ENCODE measurements around the gene CYB5R2. TPM values are rescaled to one million over a fixed set of nuclear protein-coding genes. Genes with fewer than 3 reads are reported as not detected.
A peak's percentile ranks its signal among the peaks of the same experiment; 100 is the strongest.

The CYB5R2 gene
- total RNA-seq (ENCODE audit: low replicate concordance), result 24.6 and 37.1 TPM in 2 replicates

DNA sequence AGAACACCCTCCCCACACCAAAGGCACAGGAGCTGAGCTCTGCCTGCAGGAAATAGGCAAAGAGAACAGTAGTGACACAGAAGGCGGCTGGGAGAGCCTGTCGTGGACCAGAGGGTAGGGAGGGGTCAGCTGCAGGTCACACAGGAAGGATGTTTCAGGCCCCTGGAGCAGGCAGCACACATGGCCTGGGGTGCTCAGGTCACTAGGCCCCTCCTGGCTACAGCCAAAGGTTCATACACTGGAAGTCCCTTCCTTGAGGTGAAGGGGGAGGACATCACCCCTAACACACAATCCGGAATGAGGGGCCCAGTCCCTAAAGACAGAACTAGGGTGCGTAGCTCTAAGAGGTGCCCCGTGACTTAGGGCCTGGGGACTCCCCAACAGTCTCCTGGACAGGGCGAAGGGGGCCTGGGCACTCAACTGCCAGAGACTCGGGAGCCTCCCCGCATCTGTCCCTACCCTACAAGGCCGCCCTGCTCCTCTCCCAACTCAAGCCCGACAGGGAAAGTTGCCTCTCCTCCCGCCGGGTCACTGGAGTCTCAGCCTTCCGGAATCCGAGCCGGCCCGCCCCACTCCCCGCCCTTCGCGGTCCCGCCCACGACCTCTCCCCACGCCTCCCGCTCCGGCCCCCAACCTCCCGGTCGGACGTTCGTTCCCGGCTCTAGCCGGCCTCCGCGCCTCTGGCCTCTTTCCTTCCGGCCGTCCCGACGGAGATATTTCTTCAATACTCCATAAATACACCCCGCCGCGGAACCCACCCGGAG lies at the start of gene CYB5R2:
Gene CYB5R2, minus strand, starts transcription at position 541 of the 764 bp plus-strand sequence. CDS start 675 bp downstream, outside the sequence.
- Histone ChIP-seq H3K4me1 (peaks cover 19% of the 10 kb centered on the region), H3K36me3 (no peaks in the 10 kb centered on the region), H3K4me2 (peak within 1 kb of the TSS; percentile 85), H3K9ac (no peak within 1 kb of the TSS), H3K9me3 (ENCODE audit: low read depth) (no peaks in the 10 kb centered on the region), H3K27me3 (peaks cover 10% of the 10 kb centered on the region), H4K20me1 (ENCODE audit: low read depth) (no peaks in the 10 kb centered on the region), H3K79me2 (ENCODE audit: low read depth) (peaks cover 6% of the 10 kb centered on the region), H3K4me3 (peak within 1 kb of the TSS; percentile 71), H2AFZ (replicated peaks) (peak within 1 kb of the TSS; percentile 98), H3K27ac (no peak within 1 kb of the TSS), H3F3A (ENCODE audit: low read depth) (peaks cover 4% of the 10 kb centered on the region)
- peak; percentile 83 for DNase-seq (ENCODE audit: low spot score)
- TF ChIP-seq, protein P1, sequence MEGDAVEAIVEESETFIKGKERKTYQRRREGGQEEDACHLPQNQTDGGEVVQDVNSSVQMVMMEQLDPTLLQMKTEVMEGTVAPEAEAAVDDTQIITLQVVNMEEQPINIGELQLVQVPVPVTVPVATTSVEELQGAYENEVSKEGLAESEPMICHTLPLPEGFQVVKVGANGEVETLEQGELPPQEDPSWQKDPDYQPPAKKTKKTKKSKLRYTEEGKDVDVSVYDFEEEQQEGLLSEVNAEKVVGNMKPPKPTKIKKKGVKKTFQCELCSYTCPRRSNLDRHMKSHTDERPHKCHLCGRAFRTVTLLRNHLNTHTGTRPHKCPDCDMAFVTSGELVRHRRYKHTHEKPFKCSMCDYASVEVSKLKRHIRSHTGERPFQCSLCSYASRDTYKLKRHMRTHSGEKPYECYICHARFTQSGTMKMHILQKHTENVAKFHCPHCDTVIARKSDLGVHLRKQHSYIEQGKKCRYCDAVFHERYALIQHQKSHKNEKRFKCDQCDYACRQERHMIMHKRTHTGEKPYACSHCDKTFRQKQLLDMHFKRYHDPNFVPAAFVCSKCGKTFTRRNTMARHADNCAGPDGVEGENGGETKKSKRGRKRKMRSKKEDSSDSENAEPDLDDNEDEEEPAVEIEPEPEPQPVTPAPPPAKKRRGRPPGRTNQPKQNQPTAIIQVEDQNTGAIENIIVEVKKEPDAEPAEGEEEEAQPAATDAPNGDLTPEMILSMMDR (IDR thresholded peaks at IDR 0.05), result no peak
- TF ChIP-seq EZH2phosphoT487 (IDR thresholded peaks at IDR 0.05), result no peak
- no peak for TF ChIP-seq EZH2 (IDR thresholded peaks at IDR 0.05)
- Mint-ChIP-seq H3K36me3 (no peaks in the 10 kb centered on the region), H3K4me3 (peak within 1 kb of the TSS; percentile 82), H3K27ac (no peak within 1 kb of the TSS), H3K9me3 (peaks cover 5% of the 10 kb centered on the region), H3K27me3 (ENCODE audit: insufficient read depth, low read depth) (peaks cover 13% of the 10 kb centered on the region), H3K4me1 (peaks cover 18% of the 10 kb centered on the region)

DNA sequence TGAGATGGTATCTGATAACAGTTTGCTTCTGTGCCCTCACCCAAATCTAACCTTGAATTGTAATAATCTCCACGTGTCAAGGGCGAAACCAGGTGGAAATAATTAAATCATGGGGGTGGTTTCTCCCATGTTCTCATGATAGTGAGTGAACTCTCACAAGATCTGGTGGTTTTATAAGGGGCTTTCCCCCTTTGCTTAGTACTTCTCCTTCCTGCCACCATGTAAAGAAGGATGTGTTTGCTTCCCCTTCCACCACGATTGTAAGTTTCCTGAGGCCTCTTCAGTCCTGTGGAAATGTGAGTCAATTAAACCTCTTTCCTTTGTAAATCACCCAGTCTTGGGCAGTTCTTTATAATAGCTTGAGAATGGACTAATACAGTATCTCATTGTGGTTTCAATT lies 41.5 kb upstream of the CYB5R2 start:
- Mint-ChIP-seq H3K27ac (no peak overlapping the region), H3K4me3 (no peak overlapping the region), H3K27me3 (ENCODE audit: insufficient read depth, low read depth) (no peaks in the 10 kb centered on the region), H3K36me3 (no peaks in the 10 kb centered on the region), H3K9me3 (no peaks in the 10 kb centered on the region), H3K4me1 (no peaks in the 10 kb centered on the region)
- Histone ChIP-seq H3F3A (ENCODE audit: low read depth) (no peaks in the 10 kb centered on the region), H2AFZ (replicated peaks) (no peak overlapping the region), H3K27me3 (no peaks in the 10 kb centered on the region), H3K79me2 (ENCODE audit: low read depth) (no peaks in the 10 kb centered on the region), H3K4me3 (no peak overlapping the region), H3K27ac (no peak overlapping the region), H3K9me3 (ENCODE audit: low read depth) (no peaks in the 10 kb centered on the region), H3K36me3 (no peaks in the 10 kb centered on the region), H3K4me2 (no peak overlapping the region), H3K4me1 (no peaks in the 10 kb centered on the region), H3K9ac (no peak overlapping the region), H4K20me1 (ENCODE audit: low read depth) (no peaks in the 10 kb centered on the region)
- DNase-seq (ENCODE audit: low spot score), result no peak
- TF ChIP-seq, protein P1 (IDR thresholded peaks at IDR 0.05), result no peak
- no peak for TF ChIP-seq EZH2 (IDR thresholded peaks at IDR 0.05)
- no peak for TF ChIP-seq EZH2phosphoT487 (IDR thresholded peaks at IDR 0.05)

DNA sequence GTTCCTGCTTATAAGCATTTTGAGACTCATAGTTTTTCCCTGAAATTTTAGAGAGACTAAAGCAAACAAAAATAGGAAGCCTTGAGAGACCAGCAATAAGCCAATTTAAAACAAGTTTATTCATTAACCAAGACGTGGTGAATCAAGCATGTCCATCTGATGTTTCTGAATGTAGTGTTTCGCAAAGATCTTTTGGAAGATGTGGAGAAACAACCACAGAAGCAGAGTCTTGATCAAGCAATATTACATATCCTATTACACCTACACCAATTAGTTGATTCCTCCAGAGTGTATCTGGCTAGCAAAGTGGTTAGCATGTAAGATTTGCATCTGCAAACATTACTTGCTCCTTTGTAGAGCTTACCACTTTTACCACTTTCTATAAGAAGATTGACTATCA lies 33.1 kb upstream of the CYB5R2 start, which contains the start of gene OVCH2:
Gene OVCH2, minus strand, starts transcription at position 101 of the 400 bp plus-strand sequence. Its CDS starts 83 bp downstream, at position 18.
- H3F3A ChIP-seq (ENCODE audit: low read depth), result no peaks in the 10 kb centered on the region
- H4K20me1 ChIP-seq (ENCODE audit: low read depth), result no peaks in the 10 kb centered on the region
- H3K4me3 ChIP-seq, result no peak within 1 kb of the TSS
- H3K4me2 ChIP-seq, result no peak within 1 kb of the TSS
- no peaks in the 10 kb centered on the region for H3K36me3 Mint-ChIP-seq
- no peaks in the 10 kb centered on the region for H3K4me1 ChIP-seq
- no peak within 1 kb of the TSS for H3K27ac ChIP-seq
- no peak for TF ChIP-seq EZH2phosphoT487 (IDR thresholded peaks at IDR 0.05)
- no peak for TF ChIP-seq EZH2 (IDR thresholded peaks at IDR 0.05)
- TF ChIP-seq, protein P1 (IDR thresholded peaks at IDR 0.05), result no peak
- no peak within 1 kb of the TSS for H3K27ac Mint-ChIP-seq
- no peak within 1 kb of the TSS for H2AFZ ChIP-seq (replicated peaks)
- H3K79me2 ChIP-seq (ENCODE audit: low read depth), result no peaks in the 10 kb centered on the region
- DNase-seq (ENCODE audit: low spot score), result no peak
- H3K27me3 Mint-ChIP-seq (ENCODE audit: insufficient read depth, low read depth), result no peaks in the 10 kb centered on the region
- H3K9ac ChIP-seq, result no peak within 1 kb of the TSS
- no peaks in the 10 kb centered on the region for H3K4me1 Mint-ChIP-seq
- no peaks in the 10 kb centered on the region for H3K27me3 ChIP-seq
- no peaks in the 10 kb centered on the region for H3K9me3 Mint-ChIP-seq
- no peaks in the 10 kb centered on the region for H3K36me3 ChIP-seq
- H3K4me3 Mint-ChIP-seq, result no peak within 1 kb of the TSS
- no peaks in the 10 kb centered on the region for H3K9me3 ChIP-seq (ENCODE audit: low read depth)

Measured in neural progenitor cell (in vitro differentiated cells).